Measurements from ENCODE around the gene HEMK1.
A peak's percentile ranks its signal among the peaks of the same experiment; 100 is the strongest.

The HEMK1 gene

GRCh38 chr3:50545781-50546180 lies 23.5 kb upstream of the HEMK1 start:
- no peak for DNase-seq

- DNase-seq = no peak
Measured at GRCh38 chr3:50549226-50549625, 20.1 kb upstream of the HEMK1 start.

GRCh38 chr3:50550079-50550736 lies 19.1 kb upstream of the HEMK1 start:
- peak; percentile 24 for DNase-seq

GRCh38 chr3:50551054-50551659 lies 18.2 kb upstream of the HEMK1 start:
- DNase-seq = no peak

- no peak for DNase-seq
Measured at GRCh38 chr3:50551681-50552435, 17.5 kb upstream of the HEMK1 start.

GRCh38 chr3:50552598-50552997 lies 16.7 kb upstream of the HEMK1 start:
- no peak for DNase-seq

- no peak for DNase-seq
Measured at GRCh38 chr3:50554553-50554952, 14.8 kb upstream of the HEMK1 start.

- no peak for DNase-seq
Measured at GRCh38 chr3:50557106-50557505, 12.2 kb upstream of the HEMK1 start.

GRCh38 chr3:50557915-50558314 lies 11.4 kb upstream of the HEMK1 start:
- DNase-seq = no peak

- DNase-seq = no peak
Measured at GRCh38 chr3:50559702-50560101, 9.6 kb upstream of the HEMK1 start.

GRCh38 chr3:50562861-50563260 lies 6.5 kb upstream of the HEMK1 start:
- no peak for DNase-seq

- peak; percentile 49 for DNase-seq
Measured at GRCh38 chr3:50563867-50564266, 5.5 kb upstream of the HEMK1 start.

- no peak for DNase-seq
Measured at GRCh38 chr3:50564321-50564720, 5.0 kb upstream of the HEMK1 start.

GRCh38 chr3:50567011-50567385 lies 2.3 kb upstream of the HEMK1 start:
- DNase-seq = no peak

- no peak for DNase-seq
Measured at GRCh38 chr3:50567386-50568167, 1.7 kb upstream of the HEMK1 start, which contains the start of gene C3orf18. TSS of gene C3orf18 (minus strand) at chr3:50567747. CDS start at chr3:50565699, 2,048 bp downstream.

GRCh38 chr3:50570508-50571279 lies 1.4 kb downstream of the HEMK1 start:
- DNase-seq = no peak

- no peak for DNase-seq
Measured at GRCh38 chr3:50571486-50571885, 2.2 kb downstream of the HEMK1 start.

GRCh38 chr3:50572158-50572557 lies 2.8 kb downstream of the HEMK1 start:
- DNase-seq = peak; percentile 16

GRCh38 chr3:50572801-50573371 lies 3.6 kb downstream of the HEMK1 start:
- DNase-seq = no peak

- no peak for DNase-seq
Measured at GRCh38 chr3:50573566-50574443, 4.5 kb downstream of the HEMK1 start.

GRCh38 chr3:50574444-50574831 lies 5.1 kb downstream of the HEMK1 start:
- DNase-seq = no peak
